ENCODE results near the gene CTXN3. TPM values are rescaled to one million over a fixed set of nuclear protein-coding genes. Genes with fewer than 3 reads are reported as not detected.

CTXN3 gene
- polyA plus RNA-seq, 1 donor (not counting 4 experiments of a cell fraction or from before 2014, with no cell fraction given), result 0.22 TPM

DNA sequence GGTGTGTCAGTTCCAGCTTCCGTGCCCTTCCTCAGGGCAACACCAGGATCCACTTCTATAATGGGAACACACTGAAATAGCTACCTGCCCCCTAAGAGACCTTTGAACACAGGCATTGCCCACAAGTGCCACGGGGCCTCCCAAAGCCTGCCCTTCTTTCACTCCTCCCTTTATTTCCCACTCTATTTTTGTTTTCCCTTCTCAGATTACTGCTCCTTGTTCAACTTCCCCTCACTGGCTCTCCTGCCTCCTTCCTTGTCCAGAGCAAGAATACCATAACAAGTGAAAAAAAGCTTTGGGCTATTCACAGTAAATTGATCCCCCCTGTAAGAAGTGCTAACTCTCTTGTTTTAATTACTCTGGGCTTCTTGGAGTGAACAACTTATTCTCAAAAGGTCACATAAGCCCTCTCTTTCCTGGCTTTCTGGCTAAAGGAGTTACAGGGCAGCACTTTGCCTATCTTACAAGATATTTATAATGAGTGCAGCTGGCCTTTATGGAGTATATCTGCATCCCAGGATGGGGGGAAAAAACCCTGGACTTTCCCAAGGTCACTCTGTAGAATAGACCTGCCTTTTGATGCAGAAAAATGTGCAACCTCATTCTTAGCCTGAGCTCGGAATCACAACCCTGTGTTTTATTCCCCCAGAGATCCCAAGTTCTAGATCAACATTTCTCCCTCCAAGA is 11.3 kb downstream of the CTXN3 start:
- Histone ChIP-seq H3K9ac (ENCODE audit: control insufficient read depth, extremely low read depth, insufficient read depth, low read length) (no peak overlapping the region), H3K4me2 (ENCODE audit: control insufficient read depth, extremely low read depth, insufficient read depth, low read depth, low read length) (no peak overlapping the region), H3K4me3 (ENCODE audit: control insufficient read depth in 2 of 3, extremely low read depth in 1 of 3, insufficient read depth in 2 of 3, low read depth in 1 of 3, low read length in 3 of 3) (no peak overlapping the region), H2AFZ (ENCODE audit: control insufficient read depth, low read length) (no peak overlapping the region), H3K9me1 (ENCODE audit: control insufficient read depth, extremely low read depth, insufficient read depth, low read length) (no peaks in the 10 kb centered on the region), H3K9me3 (ENCODE audit: control insufficient read depth, low read depth, low read length) (no peaks in the 10 kb centered on the region), H3K27ac (ENCODE audit: control insufficient read depth, insufficient read depth, low read length) (no peak overlapping the region), H4K20me1 (ENCODE audit: control insufficient read depth, extremely low read depth, insufficient read depth, low read length) (no peaks in the 10 kb centered on the region), H3K27me3 (ENCODE audit: control insufficient read depth, extremely low read depth, insufficient read depth, low read length) (no peaks in the 10 kb centered on the region), H3K36me3 (ENCODE audit: control insufficient read depth in 2 of 2, extremely low read depth in 1 of 2, insufficient read depth in 2 of 2, low read length in 2 of 2) (no peaks in the 10 kb centered on the region), H3K79me2 (ENCODE audit: control insufficient read depth, insufficient read depth, low read length) (no peaks in the 10 kb centered on the region), H3K4me1 (ENCODE audit: control insufficient read depth, extremely low read depth, insufficient read depth, low read length) (no peaks in the 10 kb centered on the region)
- FAIRE-seq, result no peak
- DNase-seq (ENCODE audit: low read depth, low spot score), result no peak
- dilution Hi-C loops (cut with MboI; ENCODE audit: extremely low pct_ligation_motif_present, low sequenced_read_pairs), result no loop called here
- TF ChIP-seq EZH2 (IDR thresholded peaks at IDR 0.05; ENCODE audit: low read length) (no peak), CTCF (optimal IDR thresholded peaks at IDR 0.05 in 1 of 3, IDR thresholded peaks at IDR 0.05 in 1 of 3, conservative IDR thresholded peaks at IDR 0.05 in 1 of 3; ENCODE audit: extremely low read depth in 1 of 3, insufficient read depth in 2 of 3, low read length in 3 of 3) (no peak)

DNA sequence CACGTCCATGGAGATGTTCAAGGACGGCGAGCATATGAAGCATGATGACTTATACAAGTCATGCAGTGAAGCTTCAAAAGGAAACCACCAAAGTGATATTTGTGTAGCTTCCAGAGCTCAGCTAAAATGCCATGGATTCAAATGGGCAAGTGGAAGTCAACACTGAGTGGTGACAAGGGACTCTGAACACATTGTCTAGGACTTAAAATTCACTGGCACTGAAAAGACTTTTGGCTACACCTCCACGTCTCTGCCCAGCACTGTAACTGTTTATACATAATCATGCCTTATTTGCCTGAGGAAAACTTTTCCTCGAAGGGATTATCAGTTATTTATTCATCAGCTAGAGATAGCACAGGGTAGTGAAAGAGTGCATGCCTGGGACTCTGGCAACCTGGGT is 15.2 kb downstream of the CTXN3 start:
- Histone ChIP-seq H3K4me3 (ENCODE audit: control insufficient read depth in 2 of 3, extremely low read depth in 1 of 3, insufficient read depth in 2 of 3, low read depth in 1 of 3, low read length in 3 of 3) (no peak overlapping the region), H2AFZ (ENCODE audit: control insufficient read depth, low read length) (no peak overlapping the region), H3K9ac (ENCODE audit: control insufficient read depth, extremely low read depth, insufficient read depth, low read length) (no peak overlapping the region), H3K27me3 (ENCODE audit: control insufficient read depth, extremely low read depth, insufficient read depth, low read length) (no peaks in the 10 kb centered on the region), H3K4me2 (ENCODE audit: control insufficient read depth, extremely low read depth, insufficient read depth, low read depth, low read length) (no peak overlapping the region), H3K4me1 (ENCODE audit: control insufficient read depth, extremely low read depth, insufficient read depth, low read length) (no peaks in the 10 kb centered on the region), H3K9me1 (ENCODE audit: control insufficient read depth, extremely low read depth, insufficient read depth, low read length) (no peaks in the 10 kb centered on the region), H3K36me3 (ENCODE audit: control insufficient read depth in 2 of 2, extremely low read depth in 1 of 2, insufficient read depth in 2 of 2, low read length in 2 of 2) (no peaks in the 10 kb centered on the region), H3K27ac (ENCODE audit: control insufficient read depth, insufficient read depth, low read length) (no peak overlapping the region), H3K79me2 (ENCODE audit: control insufficient read depth, insufficient read depth, low read length) (no peaks in the 10 kb centered on the region), H4K20me1 (ENCODE audit: control insufficient read depth, extremely low read depth, insufficient read depth, low read length) (no peaks in the 10 kb centered on the region), H3K9me3 (ENCODE audit: control insufficient read depth, low read depth, low read length) (no peaks in the 10 kb centered on the region)
- TF ChIP-seq EZH2 (IDR thresholded peaks at IDR 0.05; ENCODE audit: low read length) (no peak), CTCF (optimal IDR thresholded peaks at IDR 0.05 in 1 of 3, IDR thresholded peaks at IDR 0.05 in 1 of 3, conservative IDR thresholded peaks at IDR 0.05 in 1 of 3; ENCODE audit: extremely low read depth in 1 of 3, insufficient read depth in 2 of 3, low read length in 3 of 3) (no peak)
- dilution Hi-C loops (cut with MboI; ENCODE audit: extremely low pct_ligation_motif_present, low sequenced_read_pairs), result no loop called here
- FAIRE-seq (no peak), DNase-seq (ENCODE audit: low read depth, low spot score) (no peak)
